ENCODE measurements around the gene MAP3K21.

- TF ChIP-seq EHMT2 (IDR thresholded peaks at IDR 0.05) (no peak), CBFB (CRISPR knock-in tag; IDR thresholded peaks at IDR 0.05) (no peak), CTCF (IDR thresholded peaks at IDR 0.05 in 2 of 3, conservative IDR thresholded peaks at IDR 0.05 in 1 of 3; ENCODE audit: insufficient read depth in 2 of 3, low read depth in 1 of 3, low read length in 3 of 3) (no peak), ZNF766 (CRISPR knock-in tag; conservative IDR thresholded peaks at IDR 0.05) (no peak), MCM5 (IDR thresholded peaks at IDR 0.05; ENCODE audit: low read depth) (no peak), TAF1 (IDR thresholded peaks at IDR 0.05; ENCODE audit: control insufficient read depth, extremely low read depth, insufficient read depth, low read length, severe bottlenecking) (no peak), KAT8 (IDR thresholded peaks at IDR 0.05; ENCODE audit: low read depth) (no peak), MEIS2 (IDR thresholded peaks at IDR 0.05; ENCODE audit: partially characterized antibody) (no peak)
- TF ChIP-seq, protein P1, sequence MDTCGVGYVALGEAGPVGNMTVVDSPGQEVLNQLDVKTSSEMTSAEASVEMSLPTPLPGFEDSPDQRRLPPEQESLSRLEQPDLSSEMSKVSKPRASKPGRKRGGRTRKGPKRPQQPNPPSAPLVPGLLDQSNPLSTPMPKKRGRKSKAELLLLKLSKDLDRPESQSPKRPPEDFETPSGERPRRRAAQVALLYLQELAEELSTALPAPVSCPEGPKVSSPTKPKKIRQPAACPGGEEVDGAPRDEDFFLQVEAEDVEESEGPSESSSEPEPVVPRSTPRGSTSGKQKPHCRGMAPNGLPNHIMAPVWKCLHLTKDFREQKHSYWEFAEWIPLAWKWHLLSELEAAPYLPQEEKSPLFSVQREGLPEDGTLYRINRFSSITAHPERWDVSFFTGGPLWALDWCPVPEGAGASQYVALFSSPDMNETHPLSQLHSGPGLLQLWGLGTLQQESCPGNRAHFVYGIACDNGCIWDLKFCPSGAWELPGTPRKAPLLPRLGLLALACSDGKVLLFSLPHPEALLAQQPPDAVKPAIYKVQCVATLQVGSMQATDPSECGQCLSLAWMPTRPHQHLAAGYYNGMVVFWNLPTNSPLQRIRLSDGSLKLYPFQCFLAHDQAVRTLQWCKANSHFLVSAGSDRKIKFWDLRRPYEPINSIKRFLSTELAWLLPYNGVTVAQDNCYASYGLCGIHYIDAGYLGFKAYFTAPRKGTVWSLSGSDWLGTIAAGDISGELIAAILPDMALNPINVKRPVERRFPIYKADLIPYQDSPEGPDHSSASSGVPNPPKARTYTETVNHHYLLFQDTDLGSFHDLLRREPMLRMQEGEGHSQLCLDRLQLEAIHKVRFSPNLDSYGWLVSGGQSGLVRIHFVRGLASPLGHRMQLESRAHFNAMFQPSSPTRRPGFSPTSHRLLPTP (IDR thresholded peaks at IDR 0.05; ENCODE audit: borderline replicate concordance, extremely low read depth, insufficient read length), result no peak
- TF ChIP-seq, protein P2, sequence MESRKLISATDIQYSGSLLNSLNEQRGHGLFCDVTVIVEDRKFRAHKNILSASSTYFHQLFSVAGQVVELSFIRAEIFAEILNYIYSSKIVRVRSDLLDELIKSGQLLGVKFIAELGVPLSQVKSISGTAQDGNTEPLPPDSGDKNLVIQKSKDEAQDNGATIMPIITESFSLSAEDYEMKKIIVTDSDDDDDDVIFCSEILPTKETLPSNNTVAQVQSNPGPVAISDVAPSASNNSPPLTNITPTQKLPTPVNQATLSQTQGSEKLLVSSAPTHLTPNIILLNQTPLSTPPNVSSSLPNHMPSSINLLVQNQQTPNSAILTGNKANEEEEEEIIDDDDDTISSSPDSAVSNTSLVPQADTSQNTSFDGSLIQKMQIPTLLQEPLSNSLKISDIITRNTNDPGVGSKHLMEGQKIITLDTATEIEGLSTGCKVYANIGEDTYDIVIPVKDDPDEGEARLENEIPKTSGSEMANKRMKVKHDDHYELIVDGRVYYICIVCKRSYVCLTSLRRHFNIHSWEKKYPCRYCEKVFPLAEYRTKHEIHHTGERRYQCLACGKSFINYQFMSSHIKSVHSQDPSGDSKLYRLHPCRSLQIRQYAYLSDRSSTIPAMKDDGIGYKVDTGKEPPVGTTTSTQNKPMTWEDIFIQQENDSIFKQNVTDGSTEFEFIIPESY (CRISPR knock-in tag; IDR thresholded peaks at IDR 0.05), result no peak
- TF ChIP-seq, protein P3, sequence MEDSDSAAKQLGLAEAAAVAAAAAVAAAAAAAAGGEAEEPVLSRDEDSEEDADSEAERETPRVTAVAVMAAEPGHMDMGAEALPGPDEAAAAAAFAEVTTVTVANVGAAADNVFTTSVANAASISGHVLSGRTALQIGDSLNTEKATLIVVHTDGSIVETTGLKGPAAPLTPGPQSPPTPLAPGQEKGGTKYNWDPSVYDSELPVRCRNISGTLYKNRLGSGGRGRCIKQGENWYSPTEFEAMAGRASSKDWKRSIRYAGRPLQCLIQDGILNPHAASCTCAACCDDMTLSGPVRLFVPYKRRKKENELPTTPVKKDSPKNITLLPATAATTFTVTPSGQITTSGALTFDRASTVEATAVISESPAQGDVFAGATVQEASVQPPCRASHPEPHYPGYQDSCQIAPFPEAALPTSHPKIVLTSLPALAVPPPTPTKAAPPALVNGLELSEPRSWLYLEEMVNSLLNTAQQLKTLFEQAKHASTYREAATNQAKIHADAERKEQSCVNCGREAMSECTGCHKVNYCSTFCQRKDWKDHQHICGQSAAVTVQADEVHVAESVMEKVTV (CRISPR knock-in tag; IDR thresholded peaks at IDR 0.05), result no peak
These were observed 11.7 kb upstream of the MAP3K21 start for GRCh38 chr1:233315718-233316301.
